AML-193 (cell line): ENCODE results near the gene CLIC2.
"Not testable (repeated sequence)": the region's sequence is repeated elsewhere in the genome, so short reads cannot be mapped to it uniquely, and the experiment has no call there.

ENCODE experiments used
- DNase-seq, 2 experiments: peaks; one replicate each; lab custom pipeline; 2025; lab: John Stamatoyannopoulos, UW

CLIC2 gene

GRCh38 chrX:155334486-155335336, at the start of gene CLIC2:
CLIC2 (minus strand) TSS chrX:155334614; CDS start chrX:155334427, 187 bp downstream.
- DNase-seq, result no peak

- not testable (repeated sequence) for DNase-seq
Measured at GRCh38 chrX:155382529-155382967, 48.1 kb upstream of the CLIC2 start.

- DNase-seq, result not testable (repeated sequence)
Measured at GRCh38 chrX:155381843-155382528, 47.6 kb upstream of the CLIC2 start, which contains the start of gene F8A2. F8A2 (plus strand) TSS chrX:155382095; CDS start chrX:155382115, 20 bp downstream.

- DNase-seq, result not testable (repeated sequence)
Measured at GRCh38 chrX:155379802-155380201, 45.4 kb upstream of the CLIC2 start.

GRCh38 chrX:155373777-155374458, 39.5 kb upstream of the CLIC2 start:
- DNase-seq, result not testable (repeated sequence)

- not testable (repeated sequence) for DNase-seq
Measured at GRCh38 chrX:155363712-155364111, 29.3 kb upstream of the CLIC2 start.

GRCh38 chrX:155349448-155349847, 15.0 kb upstream of the CLIC2 start:
- not testable (repeated sequence) for DNase-seq

- not testable (repeated sequence) for DNase-seq
Measured at GRCh38 chrX:155345689-155346088, 11.3 kb upstream of the CLIC2 start.

GRCh38 chrX:155335337-155335712, 911 bp upstream of the CLIC2 start:
- DNase-seq, result not testable (repeated sequence)

GRCh38 chrX:155333544-155334100, 792 bp downstream of the CLIC2 start:
- no peak for DNase-seq

- DNase-seq, result no peak
Measured at GRCh38 chrX:155330992-155331391, 3.4 kb downstream of the CLIC2 start.

GRCh38 chrX:155329293-155329692, 5.1 kb downstream of the CLIC2 start:
- DNase-seq, result no peak

- DNase-seq, result no peak
Measured at GRCh38 chrX:155326610-155327009, 7.8 kb downstream of the CLIC2 start.

GRCh38 chrX:155314260-155314659, 20.2 kb downstream of the CLIC2 start:
- DNase-seq, result no peak

GRCh38 chrX:155313766-155314165, 20.6 kb downstream of the CLIC2 start:
- DNase-seq, result no peak

- DNase-seq, result no peak
Measured at GRCh38 chrX:155293771-155294170, 40.6 kb downstream of the CLIC2 start.

- no peak for DNase-seq
Measured at GRCh38 chrX:155279873-155280272, 54.5 kb downstream of the CLIC2 start.

- no peak for DNase-seq
Measured at GRCh38 chrX:155270969-155271368, 63.4 kb downstream of the CLIC2 start.

- DNase-seq, result not testable (repeated sequence)
Measured at GRCh38 chrX:155267995-155268394, 66.4 kb downstream of the CLIC2 start.

GRCh38 chrX:155266439-155266838, 68.0 kb downstream of the CLIC2 start:
- DNase-seq, result no peak

GRCh38 chrX:155263854-155264628, 70.4 kb downstream of the CLIC2 start, which contains the start of gene RAB39B:
RAB39B (minus strand) TSS chrX:155264491; CDS start chrX:155264288, 203 bp downstream.
- peak; percentile 41 to 51 for DNase-seq
